ENCODE data around the gene STK32C. TPM values are rescaled to one million over a fixed set of nuclear protein-coding genes. Genes with fewer than 3 reads are reported as not detected.

Gene STK32C
- total and polyA plus RNA-seq, 10 of the 15 experiments (the other 5 are each of a cell fraction or from before 2014, with no cell fraction given): 1.5 to 18.1 (median 6.4) TPM

GRCh38 chr10:132258423-132258822, 49.3 kb downstream of the STK32C start:
- BruUV-seq (replicated peaks): no TSS peak
- no peaks in the 10 kb centered on the region for H3K27me3 ChIP-seq (replicated peaks in 1 of 2; ENCODE audit: control insufficient read depth in 2 of 2, insufficient read depth in 2 of 2, low read length in 1 of 2)
- no peak overlapping the region for H3K4me3 ChIP-seq
- ChIA-PET RAD21 (ENCODE audit: unreplicated experiment) (no interaction called here), SMC1A (ENCODE audit: uncharacterized antibody, unreplicated experiment) (no interaction called here), CTCF (no interaction called here), POLR2A (no interaction called here)
- no peak for TF ChIP-seq REST (IDR thresholded peaks at IDR 0.05; ENCODE audit: low read depth, low read length)
- TF ChIP-seq POLR2AphosphoS2 (IDR thresholded peaks at IDR 0.05; ENCODE audit: low read depth, low read length): no peak
- no peak for TF ChIP-seq SMAD1 (IDR thresholded peaks at IDR 0.05; ENCODE audit: low read depth, partially characterized antibody)
- no peak for TF ChIP-seq E4F1 (IDR thresholded peaks at IDR 0.05; ENCODE audit: borderline replicate concordance, partially characterized antibody)
- TF ChIP-seq GATAD2B (conservative IDR thresholded peaks at IDR 0.05; ENCODE audit: low read depth): no peak
- TF ChIP-seq FOXM1 (IDR thresholded peaks at IDR 0.05; ENCODE audit: low read depth, low read length): no peak
- no peak for TF ChIP-seq JUND (IDR thresholded peaks at IDR 0.05; ENCODE audit: low read depth, low read length)
- no peak for TF ChIP-seq ZNF592 (IDR thresholded peaks at IDR 0.05)
- TF ChIP-seq TCF3 (IDR thresholded peaks at IDR 0.05; ENCODE audit: borderline replicate concordance, insufficient read depth, low read depth, low read length): no peak
- no peak for TF ChIP-seq IKZF1 (conservative IDR thresholded peaks at IDR 0.05)
- H3K4me1 ChIP-seq (ENCODE audit: control insufficient read depth, insufficient read depth, low read length): no peaks in the 10 kb centered on the region
- WGBS (ENCODE audit: insufficient coverage, insufficient replicate concordance, low lambda C conversion rate, missing lambda C conversion rate): 50% methylated on average over 23 of the region's 23 CpGs
- FAIRE-seq (no peak), DNase-seq (ENCODE audit: low read depth, low spot score) (no peak), ATAC-seq (no peak)
- no peaks in the 10 kb centered on the region for H4K20me1 ChIP-seq (ENCODE audit: control insufficient read depth, insufficient read depth)
- no peak overlapping the region for H2AFZ ChIP-seq (ENCODE audit: control insufficient read depth, low read depth, low read length)
- no peak overlapping the region for H3K9ac ChIP-seq (ENCODE audit: control insufficient read depth, insufficient read depth, low read length)
- no peaks in the 10 kb centered on the region for H3K9me3 ChIP-seq (replicated peaks; ENCODE audit: control insufficient read depth, insufficient read depth, low read length)
- in situ Hi-C loops (cut with MboI): no loop called here
- H3K4me2 ChIP-seq (ENCODE audit: control insufficient read depth, insufficient read depth): no peak overlapping the region
- no peak overlapping the region for H3K27ac ChIP-seq (ENCODE audit: control insufficient read depth, insufficient read depth)
- intact Hi-C loops (cut with micrococcal nuclease; ENCODE audit: unreplicated experiment): no loop called here
- no peaks in the 10 kb centered on the region for H3K79me2 ChIP-seq (ENCODE audit: control insufficient read depth, insufficient read depth, low read length)
- no peaks in the 10 kb centered on the region for H3K36me3 ChIP-seq (ENCODE audit: control insufficient read depth in 2 of 2, insufficient read depth in 2 of 2, low read length in 1 of 2)

Data from GM12878 (cell line).